Measurements from ENCODE around the gene GLRX. TPM values are rescaled to one million over a fixed set of nuclear protein-coding genes. Genes with fewer than 3 reads are reported as not detected.

GLRX gene
- total and polyA plus RNA-seq, 10 of the 15 experiments (the other 5 are each of a cell fraction or from before 2014, with no cell fraction given): 63.0 to 366 (median 186) TPM

- no peak for TF ChIP-seq CBX5 (IDR thresholded peaks at IDR 0.05; ENCODE audit: low read depth)
- TF ChIP-seq JUNB (IDR thresholded peaks at IDR 0.05): no peak
- no peak for TF ChIP-seq ZSCAN29 (IDR thresholded peaks at IDR 0.05)
- no peak for TF ChIP-seq CHD2 (IDR thresholded peaks at IDR 0.05; ENCODE audit: borderline replicate concordance, low read depth, low read length)
- no peak for TF ChIP-seq USF2 (IDR thresholded peaks at IDR 0.05; ENCODE audit: borderline replicate concordance, low read depth, low read length)
- no peak for TF ChIP-seq EZH2 (IDR thresholded peaks at IDR 0.05; ENCODE audit: borderline replicate concordance, control insufficient read depth, low read depth, low read length)
- TF ChIP-seq ZBTB33 (IDR thresholded peaks at IDR 0.05): no peak
- TF ChIP-seq POU2F2 (IDR thresholded peaks at IDR 0.05; ENCODE audit: borderline replicate concordance, low read depth, low read length): no peak
- no peak for TF ChIP-seq SMARCA5 (IDR thresholded peaks at IDR 0.05)
Observed at GRCh38 chr5:95850391-95850894, 27.9 kb upstream of the GLRX start (continued).

- H3K27me3 ChIP-seq (replicated peaks in 1 of 2; ENCODE audit: control insufficient read depth in 2 of 2, insufficient read depth in 2 of 2, low read length in 1 of 2): no peaks in the 10 kb centered on the region
- RAD21 ChIA-PET (ENCODE audit: unreplicated experiment): interaction anchor here (0.9 to 11.1 kb wide), 19 partner anchors 17 to 591 kb away, joined by 3 to 209 read pairs (median 5); partner anchors contain the start of genes RFESD and RHOBTB3
- no peaks in the 10 kb centered on the region for H3K9me3 ChIP-seq (replicated peaks; ENCODE audit: control insufficient read depth, insufficient read depth, low read length)
- CTCF ChIA-PET: interaction anchor here (0.7 to 20.1 kb wide), 29 partner anchors 8 to 489 kb away, joined by 3 to 653 read pairs (median 4); partner anchors contain the start of genes GLRX and RFESD
- in situ Hi-C loops (cut with MboI) (loop anchor here (5.0 kb wide), 2 partner anchors 71 to 186 kb away; no protein-coding TSS in a partner anchor), intact Hi-C loops (cut with micrococcal nuclease; ENCODE audit: unreplicated experiment) (loop anchor here (5.0 to 10.0 kb wide), 2 partner anchors 294 to 566 kb away; partner anchors contain the start of genes ARSK and SKIC3)
- H2AFZ ChIP-seq (ENCODE audit: control insufficient read depth, low read depth, low read length): no peak overlapping the region
- ATAC-seq: no peak
- WGBS (ENCODE audit: insufficient coverage, insufficient replicate concordance, low lambda C conversion rate, missing lambda C conversion rate): 98% methylated on average over 3 of the region's 3 CpGs
- no peak overlapping the region for H3K4me2 ChIP-seq (ENCODE audit: control insufficient read depth, insufficient read depth)
- no peak overlapping the region for H3K4me3 ChIP-seq
- no peak overlapping the region for H3K9ac ChIP-seq (ENCODE audit: control insufficient read depth, insufficient read depth, low read length)
- no peaks in the 10 kb centered on the region for H4K20me1 ChIP-seq (ENCODE audit: control insufficient read depth, insufficient read depth)
- TF ChIP-seq RCOR1 (conservative IDR thresholded peaks at IDR 0.05; ENCODE audit: low read depth, low read length): no peak
- no peak for TF ChIP-seq TCF12 (IDR thresholded peaks at IDR 0.05; ENCODE audit: low read depth, low read length)
- no peak for TF ChIP-seq CBX3 (IDR thresholded peaks at IDR 0.05; ENCODE audit: borderline replicate concordance, low read depth)
- no peak for TF ChIP-seq ZNF622 (IDR thresholded peaks at IDR 0.05)
- no peak for TF ChIP-seq CEBPZ (IDR thresholded peaks at IDR 0.05; ENCODE audit: low read depth, low read length)
- no peak for TF ChIP-seq STAT3 (IDR thresholded peaks at IDR 0.05; ENCODE audit: low read depth, low read length)
- TF ChIP-seq ZNF274 (IDR thresholded peaks at IDR 0.05; ENCODE audit: insufficient read depth, insufficient read length): no peak
- no peak for TF ChIP-seq NR2F1 (conservative IDR thresholded peaks at IDR 0.05)
- TF ChIP-seq SPI1 (IDR thresholded peaks at IDR 0.05; ENCODE audit: borderline replicate concordance, insufficient read depth, low read depth, low read length): no peak
- no peak for TF ChIP-seq SREBF2 (IDR thresholded peaks at IDR 0.05; ENCODE audit: low read length)
- no peak for FAIRE-seq
- no peak overlapping the region for H3K27ac ChIP-seq (ENCODE audit: control insufficient read depth, insufficient read depth)
- H3K4me1 ChIP-seq (ENCODE audit: control insufficient read depth, insufficient read depth, low read length): no peaks in the 10 kb centered on the region
- no peaks in the 10 kb centered on the region for H3K79me2 ChIP-seq (ENCODE audit: control insufficient read depth, insufficient read depth, low read length)
- DNase-seq (ENCODE audit: low read depth, low spot score): no peak
- POLR2A ChIA-PET: interaction anchor here (0.8 to 2.1 kb wide), 3 partner anchors 68 to 202 kb away, joined by 3 to 8 read pairs (median 5); partner anchors contain the start of gene RFESD
- SMC1A ChIA-PET (ENCODE audit: uncharacterized antibody, unreplicated experiment): interaction anchor here (0.7 to 21.9 kb wide), 20 partner anchors 9 to 489 kb away, joined by 3 to 622 read pairs (median 6); partner anchors contain the start of genes GLRX and RFESD
- no peaks in the 10 kb centered on the region for H3K36me3 ChIP-seq (ENCODE audit: control insufficient read depth in 2 of 2, insufficient read depth in 2 of 2, low read length in 1 of 2)
- BruUV-seq (replicated peaks): no TSS peak
Observed at GRCh38 chr5:95848701-95849100, 26.2 kb upstream of the GLRX start.
